Progenitor cell of endocrine pancreas (in vitro differentiated cells): ENCODE results near the gene PDE9A. TPM values are rescaled to one million over a fixed set of nuclear protein-coding genes. Genes with fewer than 3 reads are reported as not detected.

ENCODE experiments used
- DNase-seq: peaks from one replicate; pipeline ENCODE4 v3.0.0; 2021; ENCODE audit warnings: low spot score; ENCODE audit not compliant: unreplicated experiment
- H3K27ac Mint-ChIP-seq: 2 replicates; pipeline ENCODE4 v1.8.0; 2021; ENCODE audit warnings: mild to moderate bottlenecking, moderate library complexity, mixed read lengths
- H3K27me3 Mint-ChIP-seq: 2 replicates; pipeline ENCODE4 v1.8.0; 2021; ENCODE audit warnings: mixed read lengths
- H3K36me3 Mint-ChIP-seq: 2 replicates; pipeline ENCODE4 v1.8.0; 2022; ENCODE audit warnings: mixed read lengths; ENCODE audit not compliant: insufficient read depth
- H3K4me1 Mint-ChIP-seq: 2 replicates; pipeline ENCODE4 v1.8.0; 2021; ENCODE audit warnings: low read depth, mixed read lengths
- H3K4me3 Mint-ChIP-seq: 2 replicates; pipeline ENCODE4 v1.8.0; 2021; ENCODE audit warnings: low read depth, mild to moderate bottlenecking, moderate library complexity, mixed read lengths
- H3K9me3 Mint-ChIP-seq: 2 replicates; pipeline ENCODE4 v1.8.0; 2021; ENCODE audit warnings: low read depth, mixed read lengths
- total RNA-seq: library from RNA; stranded (reverse); gene quantifications from 2 replicates; pipeline ENCODE4 v1.2.1, GENCODE V29; 2021
- TF ChIP-seq, protein P1 (sequence below): fragments of 200-600 bp; sonication (generic); IDR thresholded peaks from one replicate; pipeline ENCODE4 v1.5.0; 2021; ENCODE audit warnings: antibody characterized with exemption, mild to moderate bottlenecking; ENCODE audit not compliant: unreplicated experiment

PDE9A gene
- total RNA-seq, 1 donor from 2014 or later: 57.0 TPM

- TF ChIP-seq, protein P1, sequence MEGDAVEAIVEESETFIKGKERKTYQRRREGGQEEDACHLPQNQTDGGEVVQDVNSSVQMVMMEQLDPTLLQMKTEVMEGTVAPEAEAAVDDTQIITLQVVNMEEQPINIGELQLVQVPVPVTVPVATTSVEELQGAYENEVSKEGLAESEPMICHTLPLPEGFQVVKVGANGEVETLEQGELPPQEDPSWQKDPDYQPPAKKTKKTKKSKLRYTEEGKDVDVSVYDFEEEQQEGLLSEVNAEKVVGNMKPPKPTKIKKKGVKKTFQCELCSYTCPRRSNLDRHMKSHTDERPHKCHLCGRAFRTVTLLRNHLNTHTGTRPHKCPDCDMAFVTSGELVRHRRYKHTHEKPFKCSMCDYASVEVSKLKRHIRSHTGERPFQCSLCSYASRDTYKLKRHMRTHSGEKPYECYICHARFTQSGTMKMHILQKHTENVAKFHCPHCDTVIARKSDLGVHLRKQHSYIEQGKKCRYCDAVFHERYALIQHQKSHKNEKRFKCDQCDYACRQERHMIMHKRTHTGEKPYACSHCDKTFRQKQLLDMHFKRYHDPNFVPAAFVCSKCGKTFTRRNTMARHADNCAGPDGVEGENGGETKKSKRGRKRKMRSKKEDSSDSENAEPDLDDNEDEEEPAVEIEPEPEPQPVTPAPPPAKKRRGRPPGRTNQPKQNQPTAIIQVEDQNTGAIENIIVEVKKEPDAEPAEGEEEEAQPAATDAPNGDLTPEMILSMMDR: no peak
- Mint-ChIP-seq H3K4me3 (no peak overlapping the region), H3K27ac (no peak overlapping the region), H3K9me3 (no peaks in the 10 kb centered on the region), H3K27me3 (peaks cover 15% of the 10 kb centered on the region), H3K4me1 (peaks cover 22% of the 10 kb centered on the region), H3K36me3 (no peaks in the 10 kb centered on the region)
- DNase-seq: no peak
Observed at GRCh38 chr21:42644223-42645208, 8.9 kb upstream of the PDE9A start.

DNA sequence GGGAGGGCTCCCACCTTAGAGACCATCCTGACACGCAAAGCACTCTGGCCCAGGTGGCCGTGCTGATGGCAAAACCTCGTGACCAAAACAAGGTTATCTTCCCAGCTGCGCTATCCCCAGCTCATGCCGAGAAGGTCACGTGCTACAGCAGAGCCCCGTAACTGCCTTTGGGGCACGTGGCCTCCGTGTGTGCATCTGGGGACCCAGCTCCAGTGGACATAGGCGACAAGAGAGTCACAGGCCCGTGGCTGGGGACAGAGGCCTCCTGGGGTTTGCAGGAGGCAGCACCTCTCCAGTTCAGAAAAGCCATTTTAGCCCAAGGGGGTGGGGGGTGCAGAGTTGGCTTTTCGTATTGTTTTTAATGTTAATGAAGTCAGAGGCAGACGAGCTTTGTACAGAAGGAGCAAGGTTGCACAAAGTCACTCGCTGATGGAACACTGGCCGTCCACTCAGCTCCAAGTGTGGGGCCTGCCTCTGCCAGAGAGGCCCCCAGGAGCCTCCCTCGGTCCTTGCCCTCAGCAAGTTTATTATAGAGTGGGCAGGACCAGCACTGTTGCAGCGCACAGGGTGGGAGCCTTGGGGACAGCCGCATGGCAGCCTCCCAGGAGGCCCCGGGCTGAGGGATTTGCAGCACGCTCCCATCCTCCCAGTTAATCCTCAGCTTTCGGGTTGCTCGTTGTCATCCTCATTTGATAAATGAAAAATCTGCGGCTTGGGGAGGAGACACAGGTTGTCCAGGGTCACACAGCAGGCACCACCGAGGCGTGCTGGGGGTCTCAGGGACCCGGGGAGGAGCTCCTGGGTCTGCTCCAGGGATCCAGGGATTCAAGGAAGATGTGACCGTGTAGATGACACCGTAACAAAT lies 8.0 kb upstream of the PDE9A start:
- TF ChIP-seq, protein P1: no peak
- no peak overlapping the region for H3K27ac Mint-ChIP-seq
- no peaks in the 10 kb centered on the region for H3K36me3 Mint-ChIP-seq
- no peak for DNase-seq
- H3K4me3 Mint-ChIP-seq: no peak overlapping the region
- no peaks in the 10 kb centered on the region for H3K9me3 Mint-ChIP-seq
- peaks cover 20% of the 10 kb centered on the region for H3K4me1 Mint-ChIP-seq
- H3K27me3 Mint-ChIP-seq: peaks cover 12% of the 10 kb centered on the region

DNA sequence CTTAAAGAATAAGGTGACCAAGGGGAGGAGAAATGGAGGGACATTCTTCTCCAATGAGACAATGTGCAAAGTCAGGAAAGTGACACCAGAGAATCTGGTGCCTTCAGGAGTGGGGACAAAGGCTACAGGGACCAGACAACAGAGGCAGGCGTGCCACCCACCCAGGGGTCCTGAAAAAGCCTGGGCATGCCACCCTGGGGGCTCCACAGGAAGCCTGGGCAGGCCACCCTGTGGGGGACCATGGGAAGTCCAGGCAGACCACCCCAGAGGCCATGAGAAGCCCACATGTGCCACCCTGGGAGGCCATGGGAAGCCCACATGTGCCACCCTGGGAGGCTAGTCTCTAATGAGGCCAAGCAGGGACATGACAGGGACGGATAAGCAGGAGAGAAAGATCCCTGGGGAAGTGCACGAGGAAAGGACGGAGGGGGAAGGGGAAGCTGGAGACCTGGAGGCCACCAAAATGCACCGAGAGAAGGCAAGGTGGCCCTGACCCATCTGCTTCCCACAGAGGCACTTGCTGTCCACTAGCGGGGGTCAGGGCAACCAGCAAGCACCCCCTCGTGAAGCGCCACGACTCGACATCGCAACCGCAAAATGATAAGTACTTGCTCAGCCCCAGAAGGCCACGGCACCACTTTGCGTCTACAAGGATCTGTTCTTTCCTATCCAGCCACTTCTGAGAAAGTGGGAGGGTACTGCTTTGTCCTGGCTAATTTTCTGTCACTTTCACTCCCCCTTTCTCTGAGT lies 7.2 kb upstream of the PDE9A start:
- H3K27ac Mint-ChIP-seq: no peak overlapping the region
- TF ChIP-seq, protein P1: no peak
- no peaks in the 10 kb centered on the region for H3K36me3 Mint-ChIP-seq
- H3K27me3 Mint-ChIP-seq: peaks cover 13% of the 10 kb centered on the region
- H3K9me3 Mint-ChIP-seq: no peaks in the 10 kb centered on the region
- no peak for DNase-seq
- peaks cover 16% of the 10 kb centered on the region for H3K4me1 Mint-ChIP-seq
- no peak overlapping the region for H3K4me3 Mint-ChIP-seq

- peaks cover 14% of the 10 kb centered on the region for H3K4me1 Mint-ChIP-seq
- no peaks in the 10 kb centered on the region for H3K36me3 Mint-ChIP-seq
- H3K4me3 Mint-ChIP-seq: no peak overlapping the region
- H3K9me3 Mint-ChIP-seq: no peaks in the 10 kb centered on the region
- no peak for DNase-seq
- peaks cover 15% of the 10 kb centered on the region for H3K27me3 Mint-ChIP-seq
- H3K27ac Mint-ChIP-seq: no peak overlapping the region
- TF ChIP-seq, protein P1: no peak
Observed at GRCh38 chr21:42646836-42647235, 6.6 kb upstream of the PDE9A start.
